SK-N-SH treated with all-trans-retinoic acid at 6 μM for 48 hours (cell line): Measurements from ENCODE around the gene HIGD1B.

Experiments used
- ATAC-seq: fragments of 200-7000 bp; cut with Tn5 transposase; 3 replicates; pipeline ENCODE4 v1.9.1; 2020; ENCODE audit warnings: mild to moderate bottlenecking, moderate library complexity
- ARNTL ChIP-seq: fragments of 450-650 bp; formaldehyde crosslinking; IDR thresholded peaks from 2 replicates; pipeline ENCODE4 v1.5.0; 2020; ENCODE audit warnings: low read depth, mild to moderate bottlenecking, moderate library complexity, borderline replicate concordance
- BACH2 ChIP-seq: fragments of 250-450 bp; sonication (Bioruptor Pico); IDR thresholded peaks from 2 replicates; pipeline ENCODE4 v1.9.0; 2021; ENCODE audit warnings: mild to moderate bottlenecking, borderline replicate concordance
- CSDC2 ChIP-seq: fragments of 250-450 bp; sonication (Bioruptor Pico); IDR thresholded peaks from 2 replicates; pipeline ENCODE4 v1.5.0; 2020; ENCODE audit warnings: mild to moderate bottlenecking, moderate library complexity
- GLIS3 ChIP-seq: fragments of 250-450 bp; sonication (Bioruptor Pico); IDR thresholded peaks from 2 replicates; pipeline ENCODE4 v1.5.0; 2020; ENCODE audit warnings: mild to moderate bottlenecking, moderate library complexity
- ISL1 ChIP-seq: fragments of 250-450 bp; sonication (Bioruptor Pico); IDR thresholded peaks from 2 replicates; pipeline ENCODE4 v2.1.2; 2022; ENCODE audit warnings: mild to moderate bottlenecking, moderate library complexity
- OSR1 ChIP-seq: fragments of 250-450 bp; sonication (Bioruptor Pico); IDR thresholded peaks from 2 replicates; pipeline ENCODE4 v1.8.0; 2022; ENCODE audit warnings: moderate library complexity, mild to moderate bottlenecking, inconsistent platforms
- POU6F1 ChIP-seq: fragments of 250-450 bp; sonication (Bioruptor Pico); IDR thresholded peaks from 2 replicates; pipeline ENCODE4 v1.8.0; 2021; ENCODE audit warnings: low read depth, mild to moderate bottlenecking, moderate library complexity, borderline replicate concordance
- PPARA ChIP-seq: fragments of 250-450 bp; sonication (Bioruptor Pico); IDR thresholded peaks from 2 replicates; pipeline ENCODE4 v1.5.0; 2020; ENCODE audit warnings: mild to moderate bottlenecking, borderline replicate concordance
- RARB ChIP-seq: fragments of 250-450 bp; sonication (Bioruptor Pico); IDR thresholded peaks from 2 replicates; pipeline ENCODE4 v1.8.0; 2021; ENCODE audit warnings: mild to moderate bottlenecking, moderate library complexity
- SNAI2 ChIP-seq: fragments of 250-450 bp; sonication (Bioruptor Pico); IDR thresholded peaks from 2 replicates; pipeline ENCODE4 v1.5.0; 2020; ENCODE audit warnings: mild to moderate bottlenecking, moderate library complexity
- TCF4 ChIP-seq: fragments of 250-450 bp; sonication (Bioruptor Pico); IDR thresholded peaks from 2 replicates; pipeline ENCODE4 v1.8.0; 2021; ENCODE audit warnings: mild to moderate bottlenecking, moderate library complexity, borderline replicate concordance
- TOX ChIP-seq: fragments of 250-450 bp; sonication (Bioruptor Pico); IDR thresholded peaks from 2 replicates; pipeline ENCODE4 v1.8.0; 2021; ENCODE audit warnings: mild to moderate bottlenecking, moderate library complexity, borderline replicate concordance
- ZC3H10 ChIP-seq: fragments of 250-450 bp; sonication (Bioruptor Pico); IDR thresholded peaks from 2 replicates; pipeline ENCODE4 v1.5.1; 2021; ENCODE audit warnings: mild to moderate bottlenecking, moderate library complexity
- ZFP3 ChIP-seq: fragments of 250-450 bp; sonication (Bioruptor Pico); IDR thresholded peaks from 2 replicates; pipeline ENCODE4 v1.5.0; 2020; ENCODE audit warnings: mild to moderate bottlenecking, moderate library complexity
- ZFP30 ChIP-seq: fragments of 450-650 bp; formaldehyde crosslinking; IDR thresholded peaks from 2 replicates; pipeline ENCODE4 v1.5.0; 2022; ENCODE audit warnings: mild to moderate bottlenecking, moderate library complexity
- ZNF565 ChIP-seq: fragments of 450-650 bp; formaldehyde crosslinking; conservative IDR thresholded peaks from 2 replicates; pipeline ENCODE4 v1.5.0; 2020; ENCODE audit warnings: low read depth, mild to moderate bottlenecking, moderate library complexity
- ZNF70 ChIP-seq: fragments of 450-650 bp; formaldehyde crosslinking; IDR thresholded peaks from 2 replicates; pipeline ENCODE4 v1.5.0; 2020; ENCODE audit warnings: mild to moderate bottlenecking, moderate library complexity
- ZNF8 ChIP-seq: fragments of 450-650 bp; formaldehyde crosslinking; IDR thresholded peaks from 2 replicates; pipeline ENCODE4 v1.5.0; 2020; ENCODE audit warnings: mild to moderate bottlenecking, moderate library complexity
- TF ChIP-seq, protein P1 (sequence below): fragments of 250-450 bp; sonication (Bioruptor Pico); IDR thresholded peaks from 2 replicates; pipeline ENCODE4 v1.5.1; 2021; ENCODE audit warnings: mild to moderate bottlenecking, moderate library complexity
- TF ChIP-seq, protein P2 (sequence below): fragments of 250-450 bp; sonication (Bioruptor Pico); IDR thresholded peaks from 2 replicates; pipeline ENCODE4 v1.5.1; 2020; ENCODE audit warnings: low read depth, mild to moderate bottlenecking, moderate library complexity
- TF ChIP-seq, protein P3 (sequence below): fragments of 250-450 bp; sonication (Bioruptor Pico); IDR thresholded peaks from 2 replicates; pipeline ENCODE4 v1.8.0; 2020; ENCODE audit warnings: mild to moderate bottlenecking, moderate library complexity, borderline replicate concordance
- TF ChIP-seq, protein P4 (sequence below): fragments of 250-450 bp; sonication (Bioruptor Pico); IDR thresholded peaks from 2 replicates; pipeline ENCODE4 v1.5.0; 2020; ENCODE audit warnings: mild to moderate bottlenecking, moderate library complexity

Gene HIGD1B

DNA sequence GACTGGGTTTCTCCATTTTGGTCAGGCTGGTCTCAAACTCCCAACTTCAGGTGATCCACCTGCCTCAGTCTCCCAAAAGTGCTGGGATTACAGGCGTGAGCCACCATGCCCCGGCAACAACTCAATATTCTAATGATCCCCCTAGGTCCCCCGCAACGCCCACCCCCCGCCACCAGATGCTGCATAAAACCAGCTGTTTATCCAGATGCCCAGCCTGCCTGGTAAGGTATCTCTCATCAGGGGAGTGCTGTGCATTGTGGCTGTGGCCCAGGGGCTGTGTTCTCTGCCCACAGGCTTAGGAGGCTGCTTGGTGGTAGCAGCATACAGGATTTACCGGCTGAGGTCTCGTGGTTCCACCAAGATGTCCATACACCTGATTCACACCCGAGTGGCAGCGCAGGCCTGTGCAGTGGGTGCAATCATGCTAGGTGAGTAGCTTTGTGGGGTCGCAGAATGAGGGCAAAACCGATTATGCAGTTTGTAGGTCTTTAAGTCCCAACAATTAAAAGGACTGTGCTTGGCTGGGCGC is 1.3 kb downstream of the HIGD1B start:
- TF ChIP-seq TOX (no peak), POU6F1 (no peak), SNAI2 (no peak), ISL1 (CRISPR knock-in tag) (no peak), PPARA (CRISPR knock-in tag) (no peak), ZFP30 (CRISPR knock-in tag) (no peak), RARB (CRISPR knock-in tag) (no peak), ZC3H10 (no peak), CSDC2 (CRISPR knock-in tag) (no peak), GLIS3 (CRISPR knock-in tag) (no peak), ARNTL (no peak), OSR1 (CRISPR knock-in tag) (no peak), ZFP3 (no peak), ZNF565 (CRISPR knock-in tag) (no peak)
- TF ChIP-seq, protein P1, sequence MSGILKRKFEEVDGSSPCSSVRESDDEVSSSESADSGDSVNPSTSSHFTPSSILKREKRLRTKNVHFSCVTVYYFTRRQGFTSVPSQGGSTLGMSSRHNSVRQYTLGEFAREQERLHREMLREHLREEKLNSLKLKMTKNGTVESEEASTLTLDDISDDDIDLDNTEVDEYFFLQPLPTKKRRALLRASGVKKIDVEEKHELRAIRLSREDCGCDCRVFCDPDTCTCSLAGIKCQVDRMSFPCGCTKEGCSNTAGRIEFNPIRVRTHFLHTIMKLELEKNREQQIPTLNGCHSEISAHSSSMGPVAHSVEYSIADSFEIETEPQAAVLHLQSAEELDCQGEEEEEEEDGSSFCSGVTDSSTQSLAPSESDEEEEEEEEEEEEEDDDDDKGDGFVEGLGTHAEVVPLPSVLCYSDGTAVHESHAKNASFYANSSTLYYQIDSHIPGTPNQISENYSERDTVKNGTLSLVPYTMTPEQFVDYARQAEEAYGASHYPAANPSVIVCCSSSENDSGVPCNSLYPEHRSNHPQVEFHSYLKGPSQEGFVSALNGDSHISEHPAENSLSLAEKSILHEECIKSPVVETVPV (CRISPR knock-in tag): no peak
- TF ChIP-seq, protein P2, sequence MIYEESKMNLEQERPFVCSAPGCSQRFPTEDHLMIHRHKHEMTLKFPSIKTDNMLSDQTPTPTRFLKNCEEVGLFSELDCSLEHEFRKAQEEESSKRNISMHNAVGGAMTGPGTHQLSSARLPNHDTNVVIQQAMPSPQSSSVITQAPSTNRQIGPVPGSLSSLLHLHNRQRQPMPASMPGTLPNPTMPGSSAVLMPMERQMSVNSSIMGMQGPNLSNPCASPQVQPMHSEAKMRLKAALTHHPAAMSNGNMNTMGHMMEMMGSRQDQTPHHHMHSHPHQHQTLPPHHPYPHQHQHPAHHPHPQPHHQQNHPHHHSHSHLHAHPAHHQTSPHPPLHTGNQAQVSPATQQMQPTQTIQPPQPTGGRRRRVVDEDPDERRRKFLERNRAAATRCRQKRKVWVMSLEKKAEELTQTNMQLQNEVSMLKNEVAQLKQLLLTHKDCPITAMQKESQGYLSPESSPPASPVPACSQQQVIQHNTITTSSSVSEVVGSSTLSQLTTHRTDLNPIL: no peak
- TF ChIP-seq, protein P3, sequence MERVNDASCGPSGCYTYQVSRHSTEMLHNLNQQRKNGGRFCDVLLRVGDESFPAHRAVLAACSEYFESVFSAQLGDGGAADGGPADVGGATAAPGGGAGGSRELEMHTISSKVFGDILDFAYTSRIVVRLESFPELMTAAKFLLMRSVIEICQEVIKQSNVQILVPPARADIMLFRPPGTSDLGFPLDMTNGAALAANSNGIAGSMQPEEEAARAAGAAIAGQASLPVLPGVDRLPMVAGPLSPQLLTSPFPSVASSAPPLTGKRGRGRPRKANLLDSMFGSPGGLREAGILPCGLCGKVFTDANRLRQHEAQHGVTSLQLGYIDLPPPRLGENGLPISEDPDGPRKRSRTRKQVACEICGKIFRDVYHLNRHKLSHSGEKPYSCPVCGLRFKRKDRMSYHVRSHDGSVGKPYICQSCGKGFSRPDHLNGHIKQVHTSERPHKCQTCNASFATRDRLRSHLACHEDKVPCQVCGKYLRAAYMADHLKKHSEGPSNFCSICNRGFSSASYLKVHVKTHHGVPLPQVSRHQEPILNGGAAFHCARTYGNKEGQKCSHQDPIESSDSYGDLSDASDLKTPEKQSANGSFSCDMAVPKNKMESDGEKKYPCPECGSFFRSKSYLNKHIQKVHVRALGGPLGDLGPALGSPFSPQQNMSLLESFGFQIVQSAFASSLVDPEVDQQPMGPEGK: no peak
- TF ChIP-seq, protein P4, sequence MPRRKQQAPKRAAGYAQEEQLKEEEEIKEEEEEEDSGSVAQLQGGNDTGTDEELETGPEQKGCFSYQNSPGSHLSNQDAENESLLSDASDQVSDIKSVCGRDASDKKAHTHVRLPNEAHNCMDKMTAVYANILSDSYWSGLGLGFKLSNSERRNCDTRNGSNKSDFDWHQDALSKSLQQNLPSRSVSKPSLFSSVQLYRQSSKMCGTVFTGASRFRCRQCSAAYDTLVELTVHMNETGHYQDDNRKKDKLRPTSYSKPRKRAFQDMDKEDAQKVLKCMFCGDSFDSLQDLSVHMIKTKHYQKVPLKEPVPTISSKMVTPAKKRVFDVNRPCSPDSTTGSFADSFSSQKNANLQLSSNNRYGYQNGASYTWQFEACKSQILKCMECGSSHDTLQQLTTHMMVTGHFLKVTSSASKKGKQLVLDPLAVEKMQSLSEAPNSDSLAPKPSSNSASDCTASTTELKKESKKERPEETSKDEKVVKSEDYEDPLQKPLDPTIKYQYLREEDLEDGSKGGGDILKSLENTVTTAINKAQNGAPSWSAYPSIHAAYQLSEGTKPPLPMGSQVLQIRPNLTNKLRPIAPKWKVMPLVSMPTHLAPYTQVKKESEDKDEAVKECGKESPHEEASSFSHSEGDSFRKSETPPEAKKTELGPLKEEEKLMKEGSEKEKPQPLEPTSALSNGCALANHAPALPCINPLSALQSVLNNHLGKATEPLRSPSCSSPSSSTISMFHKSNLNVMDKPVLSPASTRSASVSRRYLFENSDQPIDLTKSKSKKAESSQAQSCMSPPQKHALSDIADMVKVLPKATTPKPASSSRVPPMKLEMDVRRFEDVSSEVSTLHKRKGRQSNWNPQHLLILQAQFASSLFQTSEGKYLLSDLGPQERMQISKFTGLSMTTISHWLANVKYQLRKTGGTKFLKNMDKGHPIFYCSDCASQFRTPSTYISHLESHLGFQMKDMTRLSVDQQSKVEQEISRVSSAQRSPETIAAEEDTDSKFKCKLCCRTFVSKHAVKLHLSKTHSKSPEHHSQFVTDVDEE (CRISPR knock-in tag): no peak
- no peak for ATAC-seq

- TF ChIP-seq, protein P3: no peak
- TF ChIP-seq ISL1 (CRISPR knock-in tag) (no peak), ZNF70 (no peak), CSDC2 (CRISPR knock-in tag) (no peak), PPARA (CRISPR knock-in tag) (no peak), SNAI2 (no peak), ZFP3 (no peak), ZFP30 (CRISPR knock-in tag) (no peak), BACH2 (CRISPR knock-in tag) (no peak), GLIS3 (CRISPR knock-in tag) (no peak), POU6F1 (no peak), TOX (no peak), RARB (CRISPR knock-in tag) (no peak), ARNTL (no peak), TCF4 (no peak), ZNF8 (CRISPR knock-in tag) (no peak), ZNF565 (CRISPR knock-in tag) (no peak), ZC3H10 (no peak)
- TF ChIP-seq, protein P1 (CRISPR knock-in tag): no peak
- ATAC-seq: no peak
These were observed 2.3 kb downstream of the HIGD1B start for GRCh38 chr17:44850025-44850424.
